Embryonic facial prominence (tissue), 1 donor: Measurements from ENCODE around the gene ENPP1.
"Not testable (repeated sequence)": the region's sequence is repeated elsewhere in the genome, so short reads cannot be mapped to it uniquely, and the experiment has no call there.

Experiments
- DNase-seq: peaks from one replicate; pipeline ENCODE4 v3.0.0-alpha.2; 2016; ENCODE audit errors: extremely low spot score

ENPP1 gene

DNA sequence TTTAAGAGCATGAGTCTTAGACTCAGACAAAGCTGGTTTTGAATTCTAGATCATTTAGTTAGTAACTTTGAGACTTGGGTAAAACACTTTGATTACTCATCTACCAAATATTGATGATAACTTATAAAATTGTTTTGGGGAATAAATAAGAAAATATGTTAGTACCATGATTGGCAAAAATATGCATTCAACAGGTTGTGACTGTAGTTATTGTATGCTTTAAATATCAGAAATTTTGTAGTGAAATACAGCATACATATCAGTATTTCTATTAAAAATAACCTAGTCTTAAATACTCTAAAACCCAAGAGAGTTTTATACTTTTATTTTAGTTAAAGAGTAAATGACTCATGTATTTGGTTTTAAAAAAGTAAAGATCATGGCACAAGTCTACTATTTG lies 68.7 kb downstream of the ENPP1 start:
- no peak for DNase-seq

- no peak for DNase-seq
Observed at GRCh38 chr6:131877999-131878789, 70.4 kb downstream of the ENPP1 start.

DNA sequence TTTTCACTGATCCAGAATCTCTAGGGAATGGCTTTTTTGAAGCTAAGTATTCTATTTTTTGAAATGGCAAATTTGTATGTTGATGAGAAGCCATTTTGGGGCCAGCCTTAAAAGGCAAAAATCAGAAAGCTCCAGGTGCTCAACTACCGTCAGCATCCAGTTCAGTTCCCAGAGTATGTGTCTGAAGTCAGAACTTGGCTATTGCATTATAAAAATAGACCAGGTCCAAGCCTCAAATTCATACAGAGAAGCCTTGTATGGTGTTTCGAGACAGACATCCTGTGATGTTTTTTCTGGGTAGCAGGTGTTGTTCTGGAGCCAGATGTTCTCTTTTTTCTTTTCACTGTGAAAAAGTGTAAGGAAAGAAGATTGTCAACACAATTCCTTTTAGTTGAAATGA lies 75.2 kb downstream of the ENPP1 start:
- DNase-seq = no peak

DNA sequence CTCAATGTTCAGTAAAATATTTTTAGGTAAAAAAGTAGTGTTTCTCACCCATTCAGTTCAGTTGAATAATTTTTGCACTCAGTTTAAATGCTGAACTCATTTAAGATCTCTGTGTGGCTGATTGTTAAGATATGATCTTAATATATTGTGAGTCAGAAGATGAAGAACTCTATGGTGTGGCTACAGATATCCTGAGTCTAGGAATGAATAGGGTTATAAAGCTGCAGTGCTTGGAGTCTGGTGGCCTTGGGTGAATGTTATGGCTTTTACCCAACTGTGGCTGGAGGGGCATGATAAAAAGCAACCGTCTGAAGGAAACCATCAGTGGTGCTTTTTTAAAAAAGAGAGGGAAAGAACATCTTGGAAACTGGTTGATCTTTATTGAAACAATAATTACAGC lies 77.4 kb downstream of the ENPP1 start:
- DNase-seq = no peak

GRCh38 chr6:131886517-131886916 lies 78.7 kb downstream of the ENPP1 start:
- no peak for DNase-seq

DNA sequence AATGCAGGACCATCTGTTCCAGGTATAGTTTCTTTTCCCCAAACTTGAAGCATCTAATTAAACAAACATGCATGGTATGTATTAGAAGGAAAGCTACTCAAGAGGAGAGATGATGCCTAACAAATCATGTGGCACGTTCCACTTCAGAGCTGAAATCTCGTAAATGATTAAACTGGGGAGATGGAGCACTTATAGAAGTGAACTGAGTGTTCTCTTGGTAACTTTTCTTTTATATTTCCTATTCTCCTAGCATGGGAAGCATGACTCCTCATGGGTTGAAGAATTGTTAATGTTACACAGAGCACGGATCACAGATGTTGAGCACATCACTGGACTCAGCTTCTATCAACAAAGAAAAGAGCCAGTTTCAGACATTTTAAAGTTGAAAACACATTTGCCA lies 82.3 kb downstream of the ENPP1 start:
- DNase-seq = no peak

DNA sequence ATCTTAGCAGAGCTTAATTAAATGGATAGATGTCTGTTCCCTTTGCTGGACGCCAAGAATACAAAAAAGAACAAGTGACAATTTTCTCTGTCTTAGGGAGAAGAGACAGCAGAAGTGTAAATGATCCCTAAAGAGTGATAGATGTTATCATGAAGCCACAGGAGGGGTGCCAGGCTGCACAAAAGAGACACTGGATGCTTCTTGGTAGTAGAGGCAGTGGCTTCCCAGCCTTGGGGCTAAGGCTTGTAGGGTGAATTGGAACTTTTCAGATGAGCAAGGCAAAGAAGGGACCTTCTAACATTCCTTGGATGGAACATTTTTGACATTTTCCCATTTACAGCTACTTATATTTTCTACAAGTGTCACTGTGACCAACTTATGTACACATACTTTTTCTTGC lies 85.4 kb downstream of the ENPP1 start:
- DNase-seq = no peak

DNA sequence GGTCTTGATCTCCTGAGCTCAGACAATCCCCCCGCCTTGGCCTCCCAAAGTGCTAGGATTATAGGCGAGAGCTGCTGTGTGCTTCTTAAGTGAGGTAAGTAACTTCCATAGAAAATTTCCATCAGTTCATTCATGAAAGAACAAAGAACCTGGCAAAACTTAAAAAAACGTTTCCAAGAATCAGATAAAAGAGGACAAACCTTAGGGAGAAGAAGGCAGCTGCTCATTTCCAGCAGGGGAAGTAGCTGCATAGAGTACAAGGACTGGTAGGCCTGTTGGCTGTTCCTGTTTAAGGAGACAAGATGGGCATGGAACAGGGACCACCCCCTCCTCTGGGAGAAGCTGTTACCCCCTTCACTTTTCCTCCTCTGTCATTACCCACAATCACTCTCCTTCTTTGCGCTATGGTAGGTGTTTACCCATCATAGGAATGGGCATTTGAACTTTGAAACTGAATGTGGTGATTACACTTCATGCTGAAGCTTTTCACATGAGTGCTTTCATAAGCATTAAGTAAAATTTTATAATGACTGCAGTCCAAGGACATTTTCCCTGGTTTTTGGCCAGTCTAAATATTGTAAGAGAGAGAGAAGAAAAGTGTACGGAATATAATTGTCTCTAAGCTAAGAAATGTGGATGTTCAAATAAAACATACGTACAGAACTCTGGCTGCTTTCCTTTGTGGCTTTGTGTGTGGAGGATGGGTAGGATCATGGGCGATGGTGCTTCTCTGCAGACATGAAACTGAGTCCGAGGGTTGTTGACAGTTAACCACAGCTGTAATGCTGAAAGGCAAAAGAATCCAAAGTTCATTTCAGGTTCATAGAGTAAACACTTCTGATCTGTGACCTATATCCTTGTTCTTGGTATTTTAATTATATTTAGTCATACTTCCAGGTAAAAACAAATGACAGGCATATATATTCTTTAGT lies 86.9 kb downstream of the ENPP1 start:
- DNase-seq = no peak

GRCh38 chr6:131897050-131897435 lies 89.2 kb downstream of the ENPP1 start:
- no peak for DNase-seq

- no peak for DNase-seq
Observed at GRCh38 chr6:131897621-131898020, 89.8 kb downstream of the ENPP1 start.

GRCh38 chr6:131898718-131899117 lies 90.9 kb downstream of the ENPP1 start:
- DNase-seq = no peak

DNA sequence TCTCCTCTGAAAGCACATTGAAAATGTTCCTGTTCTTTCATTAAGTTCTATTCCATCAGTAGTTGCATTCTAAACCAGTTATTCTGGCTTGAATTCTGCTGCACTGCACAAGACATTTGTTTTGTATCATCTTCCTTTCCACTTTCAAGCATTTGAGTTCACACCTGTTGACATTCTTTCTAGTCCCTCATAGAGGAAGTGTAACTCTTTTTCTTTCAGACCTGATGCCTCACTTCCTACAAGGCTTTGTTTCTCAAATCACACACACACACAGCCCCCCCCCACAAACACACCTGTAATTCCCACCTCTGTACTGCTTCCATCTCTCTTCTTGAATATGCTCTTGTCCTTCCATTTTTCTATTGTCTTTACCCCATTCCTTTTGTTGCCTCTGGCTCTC lies 92.4 kb downstream of the ENPP1 start:
- DNase-seq = no peak

- DNase-seq = not testable (repeated sequence)
Observed at GRCh38 chr6:131901326-131901873, 93.6 kb downstream of the ENPP1 start.

GRCh38 chr6:131903734-131904133 lies 95.9 kb downstream of the ENPP1 start:
- not testable (repeated sequence) for DNase-seq

- DNase-seq = not testable (repeated sequence)
Observed at GRCh38 chr6:131908787-131909186, 101.0 kb downstream of the ENPP1 start.

DNA sequence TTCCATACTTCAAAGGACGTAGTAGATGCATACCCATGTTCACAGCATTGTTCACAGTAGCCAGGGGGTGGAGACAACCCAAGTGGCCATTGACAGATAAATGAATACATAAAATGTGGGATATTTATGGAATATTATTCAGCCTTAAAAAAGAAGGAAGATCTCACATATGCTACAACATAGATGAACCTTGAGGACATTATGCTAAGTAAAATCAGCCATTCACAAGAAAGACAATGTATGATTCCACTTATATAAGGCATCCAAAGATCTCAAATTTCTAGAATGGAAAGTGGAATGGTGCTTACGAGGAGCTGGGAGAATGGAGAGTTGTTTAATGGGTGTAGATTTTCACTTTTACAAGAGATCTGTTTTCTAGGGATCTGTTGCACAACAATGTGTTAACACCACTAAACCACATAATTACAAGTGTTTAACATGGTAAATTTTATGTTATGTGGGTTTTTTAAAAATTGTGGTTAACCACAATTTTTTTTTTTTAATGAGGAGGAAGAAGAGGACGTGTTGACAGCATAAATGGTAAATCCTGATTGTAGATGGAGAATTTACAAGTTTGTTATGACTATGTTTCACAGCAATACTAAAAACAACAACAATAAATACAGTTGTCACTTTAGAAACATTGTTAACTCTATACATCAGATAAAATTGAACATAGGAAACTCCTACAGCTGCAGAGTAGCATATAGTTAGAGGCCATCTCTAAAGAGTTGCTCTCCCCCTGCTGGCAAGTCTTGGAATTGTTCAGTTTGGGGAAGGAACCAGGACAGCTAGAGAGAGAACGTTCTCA lies 101.8 kb downstream of the ENPP1 start:
- DNase-seq = peak; percentile 48

- no peak for DNase-seq
Observed at GRCh38 chr6:131910219-131910589, 102.4 kb downstream of the ENPP1 start.

DNA sequence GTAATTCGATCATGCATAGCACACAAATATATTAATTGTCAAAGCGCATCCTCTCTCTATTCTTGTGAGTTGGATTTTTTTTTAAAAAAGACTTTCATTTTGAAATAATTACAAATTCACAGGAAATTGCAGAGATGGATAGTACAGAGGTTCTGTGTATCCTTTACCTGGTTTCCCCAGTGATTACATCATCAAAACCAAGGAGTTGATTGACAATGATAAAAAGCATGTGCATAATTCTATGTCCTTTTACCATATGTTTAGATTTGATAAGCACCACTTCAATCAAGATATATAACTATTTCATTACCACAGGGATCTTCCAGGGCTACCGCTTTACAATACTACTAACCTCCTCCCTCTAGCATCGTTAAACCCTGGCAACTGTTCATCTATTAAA lies 103.1 kb downstream of the ENPP1 start:
- no peak for DNase-seq

DNA sequence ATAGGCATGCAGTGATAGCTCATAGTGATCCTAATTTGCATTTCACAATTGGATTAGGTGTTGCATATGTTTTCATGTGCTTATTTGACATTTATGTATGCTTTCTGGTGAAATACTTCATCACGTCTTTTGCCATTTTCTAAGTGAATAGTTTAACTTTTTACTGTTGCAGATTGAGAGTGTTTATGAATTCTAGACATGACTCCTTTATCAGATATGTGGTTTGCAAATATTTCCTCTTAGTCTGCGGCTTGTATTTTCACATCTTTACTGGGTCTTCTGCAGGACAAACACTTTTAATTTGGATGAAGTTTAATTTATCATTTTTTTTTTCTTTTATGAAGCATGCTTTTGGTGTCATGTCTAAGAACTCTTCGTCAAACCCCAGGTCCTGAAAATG lies 104.1 kb downstream of the ENPP1 start:
- DNase-seq = no peak

DNA sequence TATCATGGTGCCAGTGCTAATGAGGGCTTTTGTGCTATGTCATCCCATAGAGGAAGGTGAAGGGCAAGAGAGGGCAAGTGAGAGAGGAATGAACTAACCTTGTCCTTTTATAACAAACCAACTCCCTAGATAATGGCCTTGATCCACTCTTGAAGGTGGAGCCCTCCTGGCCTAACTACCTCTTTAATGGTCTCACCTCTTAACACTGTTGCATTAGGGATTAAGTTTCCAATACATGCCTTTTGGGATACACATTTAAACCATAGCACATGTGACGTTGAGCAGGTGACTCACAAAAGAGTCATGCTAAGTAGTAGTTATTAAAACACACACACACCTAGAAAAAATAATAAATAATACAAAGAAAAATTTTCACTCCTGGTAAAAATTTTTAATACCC lies 106.4 kb downstream of the ENPP1 start:
- DNase-seq = no peak

- DNase-seq = peak; percentile 50
Observed at GRCh38 chr6:131914967-131915751, 107.3 kb downstream of the ENPP1 start.
